NCI-H2081 treated with DMSO at 0.1 percent for 48 hours (cell line): Measurements from ENCODE around the gene SLC10A2.

Source experiments
- DNase-seq: peaks from one replicate; lab custom pipeline; 2025; lab: John Stamatoyannopoulos, UW

SLC10A2 gene

DNA sequence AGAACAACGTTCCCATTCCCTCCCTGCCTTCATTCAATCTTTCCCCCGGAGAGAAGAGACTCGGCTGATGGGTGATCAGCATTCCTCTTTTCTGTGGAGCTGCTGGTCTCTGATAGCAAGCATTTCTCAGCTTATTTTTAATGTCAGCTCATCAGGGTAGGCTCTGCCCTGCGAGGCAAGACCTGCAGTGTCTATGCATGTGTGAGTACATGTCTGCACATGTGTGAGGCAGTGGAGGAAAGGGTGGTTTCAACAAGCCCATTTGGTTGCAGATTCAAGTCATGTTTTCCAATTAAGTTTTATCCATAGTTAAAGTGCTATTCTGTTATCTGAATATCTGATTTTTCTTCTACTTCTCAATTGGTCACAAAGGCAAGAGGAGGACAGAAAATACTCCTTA is 19.5 kb downstream of the SLC10A2 start:
- DNase-seq = no peak

GRCh38 chr13:103044056-103044455 is 22.2 kb downstream of the SLC10A2 start:
- DNase-seq = no peak

DNA sequence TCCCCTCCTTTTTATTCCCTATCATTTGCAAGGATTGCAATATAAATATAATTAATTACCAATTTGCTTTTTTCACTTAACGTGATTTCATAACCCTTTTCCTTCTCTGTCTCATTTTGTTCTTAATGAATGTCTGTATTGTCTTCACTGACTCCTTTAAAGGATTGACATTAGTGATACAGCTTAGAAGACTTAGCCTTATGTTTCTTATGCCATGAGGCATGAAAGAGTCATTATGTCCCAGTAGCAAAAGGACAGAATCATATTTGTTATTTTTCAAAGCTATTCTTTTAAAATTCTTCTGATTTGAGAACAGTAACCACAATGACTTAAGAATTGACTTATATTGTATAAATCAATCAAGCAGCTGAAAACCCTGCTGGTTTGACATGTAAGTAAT is 26.2 kb downstream of the SLC10A2 start:
- no peak for DNase-seq

DNA sequence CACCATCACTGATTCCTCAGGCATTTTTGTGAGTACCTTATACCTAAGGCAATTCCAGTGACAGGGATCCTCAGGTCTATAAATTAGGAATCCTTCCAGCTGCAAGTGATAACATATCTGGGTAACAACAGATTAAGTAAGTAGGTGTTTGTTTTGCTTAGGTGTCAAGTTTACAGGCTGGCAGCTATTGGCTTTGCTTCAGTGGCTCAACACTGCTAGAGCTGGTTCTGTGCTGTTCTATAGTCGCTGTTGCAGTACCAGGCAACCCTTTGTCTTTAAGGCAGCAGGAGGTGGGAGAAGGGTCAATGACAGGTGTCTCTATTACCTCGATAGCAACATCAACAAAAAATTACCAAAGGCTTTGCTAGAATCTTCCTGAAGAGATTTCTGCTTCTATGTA is 27.0 kb downstream of the SLC10A2 start:
- no peak for DNase-seq

DNA sequence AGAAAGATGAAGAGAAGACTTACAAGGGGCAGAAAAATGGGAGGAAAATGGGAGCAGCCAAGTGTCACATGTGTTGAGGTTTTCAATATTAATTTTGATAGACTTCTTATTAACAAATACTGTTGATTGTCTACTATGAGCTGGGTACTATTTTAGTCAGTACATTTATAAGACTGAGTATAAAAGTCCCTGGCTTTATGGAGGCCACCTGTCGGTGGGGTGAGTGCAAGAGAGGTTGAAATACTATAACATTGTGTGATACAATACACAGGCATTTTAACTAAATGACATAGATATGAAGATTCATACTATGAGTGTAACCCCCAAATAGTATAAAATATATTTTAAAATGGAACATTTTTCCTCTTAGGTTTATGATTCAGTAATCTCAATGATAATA is 29.9 kb downstream of the SLC10A2 start:
- DNase-seq = no peak

DNA sequence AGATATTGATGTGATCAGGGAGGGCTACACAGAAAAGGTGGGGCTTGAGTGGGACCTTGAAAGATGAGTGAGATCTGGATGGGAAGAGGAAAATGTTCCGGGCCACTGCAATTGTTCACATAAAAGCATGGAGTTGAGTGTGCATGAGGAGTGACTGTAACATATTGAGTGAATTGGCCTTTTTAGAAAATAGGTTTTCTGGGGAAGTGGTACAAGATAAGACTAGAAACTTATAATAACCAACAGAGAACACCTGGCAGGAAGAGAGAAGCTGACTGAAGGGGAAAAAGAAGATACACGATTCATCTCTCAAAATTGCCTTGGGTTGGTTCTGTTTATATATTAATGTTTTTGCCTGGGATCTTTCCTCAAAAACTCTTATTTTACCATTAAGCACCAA is 32.2 kb downstream of the SLC10A2 start:
- no peak for DNase-seq

DNA sequence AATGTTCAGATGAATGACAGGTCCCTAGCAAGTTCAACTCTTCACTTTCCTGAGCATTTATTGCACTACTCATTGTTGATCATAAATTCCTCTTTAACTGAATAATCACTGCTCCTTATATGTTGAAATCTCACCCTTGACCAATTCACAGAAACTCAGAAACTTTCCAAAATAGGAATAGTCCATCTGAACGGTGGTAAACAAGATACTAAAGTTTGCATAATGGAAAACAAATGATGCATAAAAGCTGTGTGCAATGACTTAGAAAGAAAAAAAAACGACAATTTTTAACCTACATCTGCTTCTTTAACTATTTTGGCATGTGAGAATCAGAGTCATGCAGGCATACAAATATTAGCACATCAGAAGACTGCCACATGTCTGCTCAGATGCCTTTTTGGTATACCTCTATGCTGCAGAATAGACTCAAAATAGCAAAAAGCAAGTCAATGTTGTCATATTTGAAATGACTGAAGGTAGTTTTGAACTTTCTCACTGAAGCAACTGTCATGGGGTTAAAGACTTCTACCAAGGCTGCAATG is 34.8 kb downstream of the SLC10A2 start:
- no peak for DNase-seq

- DNase-seq = no peak
Observed at GRCh38 chr13:103030776-103031175, 35.4 kb downstream of the SLC10A2 start.

DNA sequence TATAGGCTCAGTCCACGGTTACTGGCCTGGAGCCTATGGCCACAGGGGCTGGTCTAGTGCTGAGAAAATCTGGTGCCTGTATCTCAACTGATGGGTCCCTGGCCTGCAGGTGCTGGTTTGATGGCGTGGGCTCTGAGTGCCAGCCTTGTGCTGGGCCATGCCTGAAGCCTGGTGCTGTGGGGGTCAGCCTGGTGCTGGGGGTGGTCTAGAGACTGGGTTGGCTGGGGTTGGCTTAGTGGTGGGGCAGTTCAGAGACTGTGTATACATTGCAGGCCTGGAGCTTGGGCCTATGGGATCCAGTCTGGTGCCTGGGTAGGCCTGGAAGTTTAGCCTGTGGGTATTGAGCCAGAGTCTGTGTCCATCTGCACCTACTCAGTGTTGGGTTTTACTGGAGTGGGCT is 36.4 kb downstream of the SLC10A2 start:
- DNase-seq = no peak

DNA sequence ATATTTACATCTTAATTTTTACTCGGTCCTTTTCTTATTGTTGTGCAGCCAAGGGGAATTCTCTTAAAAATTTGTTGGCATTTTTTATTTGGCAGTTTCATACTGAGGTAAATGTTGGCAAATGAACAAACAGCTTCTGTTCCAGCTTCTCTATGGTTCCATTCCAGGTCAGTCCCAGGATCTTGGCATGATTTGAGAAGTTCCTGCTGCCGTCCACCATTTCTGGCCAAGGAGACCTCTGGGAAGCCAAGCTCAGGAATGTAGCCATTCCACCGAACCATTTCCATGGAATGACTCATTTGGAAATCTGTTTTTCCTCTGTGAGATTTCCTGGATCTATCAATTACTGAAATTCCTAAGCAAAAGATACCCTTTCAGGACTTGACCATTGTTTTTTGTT is 43.9 kb downstream of the SLC10A2 start:
- no peak for DNase-seq

GRCh38 chr13:103018556-103018955 is 47.7 kb downstream of the SLC10A2 start:
- no peak for DNase-seq

- no peak for DNase-seq
Observed at GRCh38 chr13:103012646-103013045, 53.6 kb downstream of the SLC10A2 start.

- no peak for DNase-seq
Observed at GRCh38 chr13:103009051-103009840, 57.0 kb downstream of the SLC10A2 start.

- no peak for DNase-seq
Observed at GRCh38 chr13:103007427-103007762, 58.8 kb downstream of the SLC10A2 start.

GRCh38 chr13:103006641-103007426 is 59.4 kb downstream of the SLC10A2 start:
- no peak for DNase-seq

GRCh38 chr13:103004661-103005345 is 61.4 kb downstream of the SLC10A2 start:
- no peak for DNase-seq

DNA sequence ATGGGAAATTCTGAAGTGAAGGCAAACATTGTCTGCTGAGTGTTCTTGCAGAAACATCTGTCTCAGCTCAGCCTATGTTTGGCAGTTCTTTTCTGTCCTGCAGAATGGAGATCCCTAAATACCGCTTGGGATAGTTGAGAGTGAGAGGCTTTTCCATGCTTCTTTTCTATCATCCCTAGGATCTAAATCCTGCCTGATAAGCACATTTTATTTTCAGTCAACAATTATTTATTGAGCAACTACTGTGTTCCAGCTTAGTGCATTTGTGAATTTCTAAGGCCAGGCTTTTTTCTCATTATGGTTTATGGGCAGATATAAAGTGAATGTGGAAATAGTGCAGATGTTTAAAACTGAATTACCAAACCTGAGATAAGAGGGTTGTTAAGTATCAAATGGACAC is 62.6 kb downstream of the SLC10A2 start:
- no peak for DNase-seq

GRCh38 chr13:103002279-103002678 is 63.9 kb downstream of the SLC10A2 start:
- no peak for DNase-seq

GRCh38 chr13:103000157-103000556 is 66.1 kb downstream of the SLC10A2 start:
- DNase-seq = no peak

- no peak for DNase-seq
Observed at GRCh38 chr13:102999499-102999898, 66.7 kb downstream of the SLC10A2 start.
